Ishikawa (cell line): ENCODE results near the gene ODAM.

Experiments
- CEBPB ChIP-seq: IDR thresholded peaks from 2 replicates; pipeline ENCODE4 v1.6.1; 2012
- CREB1 ChIP-seq: IDR thresholded peaks from 2 replicates; pipeline ENCODE4 v1.6.1; 2012; ENCODE audit warnings: low read depth
- EGR1 ChIP-seq: IDR thresholded peaks from 2 replicates; pipeline ENCODE4 v1.6.1; 2012
- EP300 ChIP-seq: IDR thresholded peaks from 2 replicates; pipeline ENCODE4 v1.6.1; 2012; ENCODE audit warnings: borderline replicate concordance
- FOXM1 ChIP-seq: IDR thresholded peaks from 2 replicates; pipeline ENCODE4 v1.6.1; 2012; ENCODE audit warnings: low read depth, borderline replicate concordance
- NFIC ChIP-seq: IDR thresholded peaks from 2 replicates; pipeline ENCODE4 v1.6.1; 2012
- RAD21 ChIP-seq: IDR thresholded peaks from 2 replicates; pipeline ENCODE4 v1.6.1; 2012; ENCODE audit warnings: low read depth
- REST ChIP-seq: IDR thresholded peaks from 2 replicates; pipeline ENCODE4 v1.6.1; 2012; ENCODE audit warnings: low read depth, mild to moderate bottlenecking
- TAF1 ChIP-seq: IDR thresholded peaks from 2 replicates; pipeline ENCODE4 v1.6.1; 2012; ENCODE audit warnings: low read depth, mild to moderate bottlenecking
- TCF12 ChIP-seq: IDR thresholded peaks from 2 replicates; pipeline ENCODE4 v1.6.1; 2012; ENCODE audit warnings: low read depth
- TEAD4 ChIP-seq: IDR thresholded peaks from 2 replicates; pipeline ENCODE4 v1.6.1; 2012
- TF ChIP-seq, protein P1 (sequence below): IDR thresholded peaks from 2 replicates; pipeline ENCODE4 v1.6.1; 2012

DNA sequence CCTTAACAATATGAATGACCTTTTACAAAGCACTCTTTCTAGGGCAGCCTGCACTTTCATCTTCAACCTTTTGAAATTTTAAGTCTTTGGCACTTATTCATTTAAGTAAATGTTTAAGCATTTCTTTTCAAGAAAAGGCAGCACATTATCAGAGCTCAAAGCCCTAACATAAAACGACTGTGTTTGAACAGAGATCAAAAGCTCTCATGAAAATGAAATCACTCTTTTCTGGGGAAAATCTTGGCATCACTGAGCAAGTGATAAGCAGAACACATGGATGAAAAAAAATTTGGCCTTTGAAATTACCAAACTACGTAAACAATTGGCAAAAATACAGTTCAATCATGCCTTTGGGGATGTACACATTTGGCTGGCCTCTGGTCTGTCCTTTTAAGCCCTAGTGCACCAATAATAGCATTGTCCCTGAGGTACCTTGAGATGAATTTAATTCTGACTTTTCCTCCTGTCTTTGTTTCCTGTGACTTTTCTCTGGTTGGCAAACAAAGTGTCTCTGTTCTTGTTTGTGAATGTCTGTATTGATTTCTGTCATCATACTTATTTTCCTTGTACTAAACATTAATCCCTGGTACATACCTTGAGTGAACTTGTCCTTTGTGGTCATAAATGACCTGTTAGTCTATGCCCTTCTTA lies 12.9 kb upstream of the ODAM start:
- TF ChIP-seq EP300 (no peak), TAF1 (no peak), RAD21 (no peak), EGR1 (no peak), REST (no peak), TEAD4 (no peak), TCF12 (no peak), FOXM1 (no peak), CEBPB (no peak), NFIC (no peak), CREB1 (no peak)
- TF ChIP-seq, protein P1, sequence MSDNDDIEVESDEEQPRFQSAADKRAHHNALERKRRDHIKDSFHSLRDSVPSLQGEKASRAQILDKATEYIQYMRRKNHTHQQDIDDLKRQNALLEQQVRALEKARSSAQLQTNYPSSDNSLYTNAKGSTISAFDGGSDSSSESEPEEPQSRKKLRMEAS = no peak
